HepG2 (cell line): Measurements from ENCODE around the gene THRB. TPM values are rescaled to one million over a fixed set of nuclear protein-coding genes. Genes with fewer than 3 reads are reported as not detected.

Experiments used
- ATAC-seq: fragments of 200-7000 bp; cut with Tn5 transposase; 3 replicates; pipeline ENCODE4 v1.9.1; 2020; ENCODE audit warnings: mild to moderate bottlenecking, moderate library complexity
- BruUV-seq: library from RNA; stranded (reverse); fragments of 400-500 nt; replicated peaks from 2 replicates; lab custom pipeline; 2021; lab: Mats Ljungman, UMichigan
- CTCF ChIA-PET: fragments of 300-600 bp; formaldehyde crosslinking; extraction: SDS; loops from one replicate; lab custom pipeline; 2021; ENCODE audit warnings: low total read pairs, inconsistent platforms, low intra/inter-chr PET ratio; lab: Yijun Ruan, JAX
- POLR2A ChIA-PET: fragments of 350-600 bp; sonication (Branson Sonifier 250); formaldehyde crosslinking; loops from one replicate; lab custom pipeline; 2020; ENCODE audit warnings: antibody characterized with exemption, inconsistent platforms; lab: Yijun Ruan, JAX
- DNase-seq: peaks from one replicate; pipeline ENCODE4 v3.0.0-alpha.2; 2015; ENCODE audit warnings: low spot score
- FAIRE-seq: peaks from 3 replicates; lab custom pipeline; 2011; peaks lifted over from hg19 to GRCh38; lab: Jason Lieb, UNC
- H2AFZ ChIP-seq: one replicate; pipeline ENCODE4 v1.6.1; 2011; ENCODE audit warnings: low read length, inconsistent platforms
- H3K27ac ChIP-seq: fragments of 300-600 bp; 3 replicates; pipeline ENCODE4 v1.8.0; 2011; ENCODE audit warnings: mixed run types, mild to moderate bottlenecking, mixed read lengths, low read length, inconsistent platforms; ENCODE audit not compliant: insufficient read depth; ENCODE audit errors: extremely low read length
- H3K27me3 ChIP-seq, 2 experiments: fragments of 200-600 bp in 1 of 2; 2 replicates in 1 of 2; 3 replicates in 1 of 2; pipeline versions ENCODE4 v1.6.0 to v1.8.0; 2011; ENCODE audit warnings: low read length in 2 of 2, mild to moderate bottlenecking in 2 of 2, moderate library complexity in 2 of 2, inconsistent platforms in 1 of 2; ENCODE audit not compliant: insufficient read depth in 2 of 2, control insufficient read depth in 1 of 2
- H3K36me3 ChIP-seq, 2 experiments: fragments of 200-600 bp in 1 of 2; replicated peaks in 1 of 2; 2 replicates in 1 of 2; 3 replicates in 1 of 2; pipeline versions ENCODE4 v1.5.1 to v1.8.0; 2011; ENCODE audit warnings: low read length in 2 of 2, inconsistent platforms in 1 of 2; ENCODE audit not compliant: insufficient read depth in 2 of 2, control insufficient read depth in 1 of 2
- H3K4me1 ChIP-seq: 2 replicates; pipeline ENCODE4 v1.5.1; 2012; ENCODE audit warnings: low read length, inconsistent platforms; ENCODE audit not compliant: insufficient read depth
- H3K4me2 ChIP-seq: 2 replicates; pipeline ENCODE4 v1.6.0; 2011; ENCODE audit warnings: low read depth, low read length, inconsistent platforms
- H3K4me3 ChIP-seq, 3 experiments: fragments of 200-600 bp in 1 of 3; sonication (generic), shearing (Covaris generic) in 1 of 3; replicated peaks in 1 of 3; 2 replicates each; pipeline ENCODE4 v1.5.1; 2011 to 2016; ENCODE audit warnings: low read length in 3 of 3, inconsistent platforms in 2 of 3, low read depth in 2 of 3, mild to moderate bottlenecking in 2 of 3, control low read depth in 1 of 3, mixed read lengths in 1 of 3; ENCODE audit not compliant: insufficient read depth in 1 of 3
- H3K79me2 ChIP-seq: one replicate; pipeline ENCODE4 v1.6.1; 2011; ENCODE audit warnings: low read length, inconsistent platforms; ENCODE audit not compliant: insufficient read depth
- H3K9ac ChIP-seq: 2 replicates; pipeline ENCODE4 v1.6.0; 2011; ENCODE audit warnings: mild to moderate bottlenecking, low read depth, low read length, inconsistent platforms; ENCODE audit not compliant: insufficient read depth
- H3K9me3 ChIP-seq: 2 replicates; pipeline ENCODE4 v1.5.1; 2012; ENCODE audit warnings: mild to moderate bottlenecking, low read length
- H4K20me1 ChIP-seq: 2 replicates; pipeline ENCODE4 v1.6.0; 2011; ENCODE audit warnings: inconsistent platforms, mild to moderate bottlenecking, low read length, moderate library complexity; ENCODE audit not compliant: insufficient read depth
- IKZF4 ChIP-seq: sonication (generic); formaldehyde crosslinking; IDR thresholded peaks from 2 replicates; pipeline ENCODE4 v1.5.1; 2020; ENCODE audit warnings: borderline replicate concordance, mild to moderate bottlenecking, low read depth, missing genetic modification reagents; ENCODE audit errors: not compliant biosample characterization
- SCMH1 ChIP-seq: sonication (generic); formaldehyde crosslinking; IDR thresholded peaks from 2 replicates; pipeline ENCODE4 v1.9.0; 2021; ENCODE audit warnings: missing genetic modification reagents, mild to moderate bottlenecking, borderline replicate concordance
- ZNF20 ChIP-seq: sonication (generic); formaldehyde crosslinking; IDR thresholded peaks from 2 replicates; pipeline ENCODE4 v1.4.0; 2020; ENCODE audit warnings: mild to moderate bottlenecking, moderate library complexity, missing genetic modification reagents
- ZNF282 ChIP-seq: fragments of 450-650 bp; IDR thresholded peaks from 2 replicates; pipeline ENCODE4 v1.6.1; 2018; ENCODE audit not compliant: partially characterized antibody
- ZNF343 ChIP-seq: sonication (generic); formaldehyde crosslinking; IDR thresholded peaks from 2 replicates; pipeline ENCODE4 v1.4.0; 2020; ENCODE audit warnings: mild to moderate bottlenecking, missing genetic modification reagents
- ZNF564 ChIP-seq: sonication (generic); formaldehyde crosslinking; IDR thresholded peaks from 2 replicates; pipeline ENCODE4 v1.8.1; 2023; ENCODE audit warnings: mild to moderate bottlenecking, missing genetic modification reagents
- WGBS: methylation state at CpG from one replicate; pipeline ENCODE4 v1.1.6; 2017; ENCODE audit warnings: low lambda C conversion rate; 5-methylcytosine and 5-hydroxymethylcytosine counted together
- in situ Hi-C: cut with HindIII; loops from 2 replicates; pipeline ENCODE4 v1.10.0; 2017; ENCODE audit warnings: low pct_unique_long_range_greater_than_20kb; ENCODE audit not compliant: extremely low pct_ligation_motif_present
- intact Hi-C: fragments of 100-400 bp; cut with micrococcal nuclease; formaldehyde crosslinking; loops from one replicate; pipeline ENCODE4 v1.10.0; 2022; ENCODE audit not compliant: unreplicated experiment
- polyA plus RNA-seq, 8 experiments: library from polyadenylated mRNA; depleted of rRNA in 3 of 8; stranded (reverse) in 7 of 8; unstranded in 1 of 8; fragments of >200 nt; fragmentation: Illumina TruSeq in 4 of 8; extraction: Trizol in 4 of 8; gene quantifications; 2 replicates each; pipeline versions ENCODE4 v1.2.1 to v1.2.3, GENCODE V29; 2011 to 2016; ENCODE audit warnings: low read depth in 4 of 8, missing spikeins in 1 of 8, mixed read lengths in 1 of 8; ENCODE audit not compliant: insufficient read depth in 1 of 8
- total RNA-seq, 5 experiments: library from RNA; depleted of rRNA; stranded (reverse); fragments of >200 nt; fragmentation: Illumina TruSeq; extraction: Trizol; gene quantifications; 2 replicates each; pipeline ENCODE4 v1.2.3, GENCODE V29; 2016; ENCODE audit warnings: low read depth in 1 of 5
- TF ChIP-seq, protein P1 (sequence below): sonication (generic); formaldehyde crosslinking; IDR thresholded peaks from 2 replicates; pipeline ENCODE4 v1.5.0; 2020; ENCODE audit warnings: mild to moderate bottlenecking, low read depth, missing genetic modification reagents, borderline replicate concordance
- TF ChIP-seq, protein P2 (sequence below): sonication (generic); formaldehyde crosslinking; IDR thresholded peaks from 2 replicates; pipeline ENCODE4 v1.4.0; 2020; ENCODE audit warnings: low read depth, missing genetic modification reagents
- TF ChIP-seq, protein P3 (sequence below): sonication (generic); formaldehyde crosslinking; IDR thresholded peaks from 2 replicates; pipeline ENCODE4 v1.4.0; 2020; ENCODE audit warnings: missing genetic modification reagents

Gene THRB
- total and polyA plus RNA-seq, 2 of the 13 experiments (the other 11 are each of a cell fraction or from before 2014, with no cell fraction given): 4.7 to 22.7 TPM

DNA sequence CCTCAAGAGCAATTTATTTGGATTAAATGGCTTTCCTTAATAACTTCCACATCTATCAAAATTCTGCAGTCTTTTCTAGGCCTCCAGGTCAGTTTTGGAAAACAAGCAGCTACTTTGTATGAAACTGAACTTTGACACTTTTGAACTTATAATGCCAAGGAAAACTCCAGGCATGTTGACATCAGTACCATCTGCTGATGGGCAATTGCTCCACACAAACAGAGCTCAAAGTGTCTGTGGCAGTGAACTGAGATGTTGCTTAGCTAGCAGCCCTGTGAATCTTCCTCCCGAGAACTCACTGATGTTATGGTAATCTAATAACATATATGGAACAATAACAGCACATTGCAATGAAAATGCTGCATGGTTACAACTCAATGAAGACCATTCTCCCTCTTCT is 250.2 kb downstream of the THRB start:
- H3K4me3 ChIP-seq: no peak overlapping the region

More for the DNA sequence above, 250.2 kb downstream of the THRB start:
- Histone ChIP-seq H2AFZ (no peak overlapping the region), H3K4me2 (no peak overlapping the region), H4K20me1 (peaks cover 3% of the 10 kb centered on the region; the same call in 1 of the 2 replicates), H3K27me3 (no peaks in the 10 kb centered on the region), H3K36me3 (no peaks in the 10 kb centered on the region), H3K9me3 (no peaks in the 10 kb centered on the region), H3K79me2 (no peaks in the 10 kb centered on the region), H3K4me1 (peaks cover 10% of the 10 kb centered on the region), H3K9ac (no peak overlapping the region), H3K27ac (no peak overlapping the region)
- BruUV-seq: no TSS peak
- in situ Hi-C loops: loop anchor here (5.0 kb wide), 1 partner anchor 252 kb away; no protein-coding TSS in a partner anchor
- FAIRE-seq: no peak
- ChIA-PET CTCF (no interaction called here), POLR2A (no interaction called here)
- no peak for DNase-seq
- ATAC-seq: no peak
- WGBS: 89% methylated on average over 1 of the region's 1 CpG
- intact Hi-C loops: no loop called here
- TF ChIP-seq ZNF343 (CRISPR knock-in tag) (no peak), IKZF4 (CRISPR knock-in tag) (no peak), SCMH1 (no peak), ZNF20 (CRISPR knock-in tag) (no peak), ZNF564 (no peak), ZNF282 (no peak)
- TF ChIP-seq, protein P1, sequence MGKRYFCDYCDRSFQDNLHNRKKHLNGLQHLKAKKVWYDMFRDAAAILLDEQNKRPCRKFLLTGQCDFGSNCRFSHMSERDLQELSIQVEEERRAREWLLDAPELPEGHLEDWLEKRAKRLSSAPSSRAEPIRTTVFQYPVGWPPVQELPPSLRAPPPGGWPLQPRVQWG: no peak
- TF ChIP-seq, protein P2, sequence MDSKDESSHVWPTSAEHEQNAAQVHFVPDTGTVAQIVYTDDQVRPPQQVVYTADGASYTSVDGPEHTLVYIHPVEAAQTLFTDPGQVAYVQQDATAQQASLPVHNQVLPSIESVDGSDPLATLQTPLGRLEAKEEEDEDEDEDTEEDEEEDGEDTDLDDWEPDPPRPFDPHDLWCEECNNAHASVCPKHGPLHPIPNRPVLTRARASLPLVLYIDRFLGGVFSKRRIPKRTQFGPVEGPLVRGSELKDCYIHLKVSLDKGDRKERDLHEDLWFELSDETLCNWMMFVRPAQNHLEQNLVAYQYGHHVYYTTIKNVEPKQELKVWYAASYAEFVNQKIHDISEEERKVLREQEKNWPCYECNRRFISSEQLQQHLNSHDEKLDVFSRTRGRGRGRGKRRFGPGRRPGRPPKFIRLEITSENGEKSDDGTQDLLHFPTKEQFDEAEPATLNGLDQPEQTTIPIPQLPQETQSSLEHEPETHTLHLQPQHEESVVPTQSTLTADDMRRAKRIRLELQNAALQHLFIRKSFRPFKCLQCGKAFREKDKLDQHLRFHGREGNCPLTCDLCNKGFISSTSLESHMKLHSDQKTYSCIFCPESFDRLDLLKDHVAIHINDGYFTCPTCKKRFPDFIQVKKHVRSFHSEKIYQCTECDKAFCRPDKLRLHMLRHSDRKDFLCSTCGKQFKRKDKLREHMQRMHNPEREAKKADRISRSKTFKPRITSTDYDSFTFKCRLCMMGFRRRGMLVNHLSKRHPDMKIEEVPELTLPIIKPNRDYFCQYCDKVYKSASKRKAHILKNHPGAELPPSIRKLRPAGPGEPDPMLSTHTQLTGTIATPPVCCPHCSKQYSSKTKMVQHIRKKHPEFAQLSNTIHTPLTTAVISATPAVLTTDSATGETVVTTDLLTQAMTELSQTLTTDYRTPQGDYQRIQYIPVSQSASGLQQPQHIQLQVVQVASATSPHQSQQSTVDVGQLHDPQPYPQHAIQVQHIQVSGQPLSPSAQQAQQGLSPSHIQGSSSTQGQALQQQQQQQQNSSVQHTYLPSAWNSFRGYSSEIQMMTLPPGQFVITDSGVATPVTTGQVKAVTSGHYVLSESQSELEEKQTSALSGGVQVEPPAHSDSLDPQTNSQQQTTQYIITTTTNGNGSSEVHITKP (CRISPR knock-in tag): no peak
- TF ChIP-seq, protein P3, sequence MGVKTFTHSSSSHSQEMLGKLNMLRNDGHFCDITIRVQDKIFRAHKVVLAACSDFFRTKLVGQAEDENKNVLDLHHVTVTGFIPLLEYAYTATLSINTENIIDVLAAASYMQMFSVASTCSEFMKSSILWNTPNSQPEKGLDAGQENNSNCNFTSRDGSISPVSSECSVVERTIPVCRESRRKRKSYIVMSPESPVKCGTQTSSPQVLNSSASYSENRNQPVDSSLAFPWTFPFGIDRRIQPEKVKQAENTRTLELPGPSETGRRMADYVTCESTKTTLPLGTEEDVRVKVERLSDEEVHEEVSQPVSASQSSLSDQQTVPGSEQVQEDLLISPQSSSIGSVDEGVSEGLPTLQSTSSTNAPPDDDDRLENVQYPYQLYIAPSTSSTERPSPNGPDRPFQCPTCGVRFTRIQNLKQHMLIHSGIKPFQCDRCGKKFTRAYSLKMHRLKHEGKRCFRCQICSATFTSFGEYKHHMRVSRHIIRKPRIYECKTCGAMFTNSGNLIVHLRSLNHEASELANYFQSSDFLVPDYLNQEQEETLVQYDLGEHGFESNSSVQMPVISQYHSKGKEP (CRISPR knock-in tag): no peak
